Stomach (tissue), 9 donors: ENCODE results near the gene TMEM178B. TPM values are rescaled to one million over a fixed set of nuclear protein-coding genes. Genes with fewer than 3 reads are reported as not detected.
A peak's percentile ranks its signal among the peaks of the same experiment; 100 is the strongest.

Experiments
- DNase-seq, 2 donors: peaks; one replicate each; pipeline versions ENCODE4 v3.0.0 to v3.0.0-alpha.2; 2013 to 2019
- H3K27ac ChIP-seq, 5 donors: fragments of 200-600 bp in 4 of 5; sonication (generic) in 4 of 5; one replicate each; pipeline ENCODE4 v1.5.1; 2013 to 2019; ENCODE audit warnings: mild to moderate bottlenecking in 1 of 5, moderate library complexity in 1 of 5
- H3K27me3 ChIP-seq, 3 donors: fragments of 200-600 bp; sonication (generic); one replicate each; pipeline ENCODE4 v1.5.1; 2017 to 2019; ENCODE audit warnings: mixed run types in 1 of 3
- H3K36me3 ChIP-seq, 4 donors: fragments of 200-600 bp; sonication (generic); 1 replicate in 3 of 4; 2 replicates in 1 of 4; pipeline ENCODE4 v1.5.1; 2016 to 2019
- H3K4me1 ChIP-seq, 4 donors: fragments of 200-600 bp; sonication (generic); one replicate each; pipeline ENCODE4 v1.5.1; 2016 to 2019
- H3K4me3 ChIP-seq, 4 donors: fragments of 200-600 bp; sonication (generic) in 3 of 4; one replicate each; pipeline ENCODE4 v1.5.1; 2016 to 2019; ENCODE audit warnings: mild to moderate bottlenecking in 1 of 4
- H3K9me3 ChIP-seq, 4 donors: fragments of 200-600 bp; sonication (generic); one replicate each; pipeline ENCODE4 v1.5.1; 2016 to 2019
- CTCF ChIP-seq, 7 experiments: fragments of 450-650 bp in 4 of 7; fragments of 200-600 bp in 3 of 7; sonication (generic) in 3 of 7; IDR thresholded peaks; one replicate each; pipeline ENCODE4 v1.5.1; 2016 to 2019; ENCODE audit warnings: antibody characterized with exemption in 7 of 7, control low read depth in 2 of 7, mild to moderate bottlenecking in 1 of 7
- EP300 ChIP-seq: sonication (generic); formaldehyde crosslinking; IDR thresholded peaks from one replicate; pipeline ENCODE4 v1.6.1; 2017; ENCODE audit warnings: antibody characterized with exemption
- POLR2A ChIP-seq, 4 donors: fragments of 450-650 bp; IDR thresholded peaks; one replicate each; pipeline ENCODE4 v1.6.1; 2016; ENCODE audit warnings: antibody characterized with exemption in 4 of 4, control low read depth in 2 of 4, mild to moderate bottlenecking in 1 of 4, moderate library complexity in 1 of 4
- POLR2AphosphoS5 ChIP-seq, 3 donors: sonication (generic); formaldehyde crosslinking; IDR thresholded peaks; one replicate each; pipeline ENCODE4 v1.6.1; 2016; ENCODE audit warnings: antibody characterized with exemption in 3 of 3
- WGBS, 5 donors: extraction: QIAGEN DNeasy Blood & Tissue Kit in 3 of 5; methylation state at CpG; one replicate each; pipeline versions ENCODE4 v1.1.5 to v1.1.7; 2013 to 2018; 5-methylcytosine and 5-hydroxymethylcytosine counted together
- intact Hi-C: fragments of 100-400 bp; cut with DNase I; formaldehyde crosslinking; loops from one replicate; pipeline ENCODE4 v1.15.1; 2023; ENCODE audit warnings: low total_unique reads
- polyA plus RNA-seq, 3 donors: library from polyadenylated mRNA; stranded (reverse); fragments of 200-250 nt; gene quantifications; one replicate each; pipeline ENCODE4 v1.2.3, GENCODE V29; 2013
- total RNA-seq, 5 donors: library from RNA; depleted of rRNA; stranded (reverse); fragments of >200 nt; gene quantifications; one replicate each; pipeline versions ENCODE4 v1.1.0 to v1.2.3, GENCODE V29; 2014 to 2016
- donor health status: healthy with polysubstance abuse.
- donor health status: Bipolar disorder and iron deficiency.
- donor health status: healthy.

The TMEM178B gene
- total and polyA plus RNA-seq, 8 donors = under 0.01 to 1.7 (median 0.15) TPM; not detected in 3

- Histone ChIP-seq H3K27me3 (no peaks in the 10 kb centered on the region), H3K9me3 (no peaks in the 10 kb centered on the region), H3K27ac (no peak overlapping the region), H3K4me3 (no peak overlapping the region), H3K4me1 (no peaks in the 10 kb centered on the region), H3K36me3 (no peaks in the 10 kb centered on the region)
- intact Hi-C loops = no loop called here
- no peak for DNase-seq
- no peak for TF ChIP-seq CTCF (IDR thresholded peaks at IDR 0.05)
- TF ChIP-seq POLR2A (IDR thresholded peaks at IDR 0.05) = no peak
- TF ChIP-seq EP300 = no peak
- no peak for TF ChIP-seq POLR2AphosphoS5 (IDR thresholded peaks at IDR 0.05)
- 85 to 94% (median 90%) methylated on average over 4 of the region's 4 CpGs for WGBS, 5 donors
These were observed 337.3 kb downstream of the TMEM178B start for GRCh38 chr7:141411133-141411532.

GRCh38 chr7:141415999-141416398, 342.1 kb downstream of the TMEM178B start:
- Histone ChIP-seq H3K9me3 (no peaks in the 10 kb centered on the region), H3K27ac (no peak overlapping the region), H3K4me1 (no peaks in the 10 kb centered on the region), H3K36me3 (no peaks in the 10 kb centered on the region), H3K4me3 (no peak overlapping the region), H3K27me3 (no peaks in the 10 kb centered on the region)
- intact Hi-C loops = no loop called here
- TF ChIP-seq POLR2AphosphoS5 (IDR thresholded peaks at IDR 0.05) = no peak
- no peak for TF ChIP-seq POLR2A (IDR thresholded peaks at IDR 0.05)
- TF ChIP-seq CTCF (IDR thresholded peaks at IDR 0.05) = no peak
- no peak for TF ChIP-seq EP300
- WGBS, 5 donors = 58 to 91% (median 87%) methylated on average over 3 of the region's 3 CpGs
- DNase-seq = no peak

GRCh38 chr7:141416650-141417270, 342.9 kb downstream of the TMEM178B start:
- no peaks in the 10 kb centered on the region for H3K4me1 ChIP-seq

GRCh38 chr7:141417506-141417905, 343.6 kb downstream of the TMEM178B start:
- TF ChIP-seq CTCF (IDR thresholded peaks at IDR 0.05) = no peak
- TF ChIP-seq EP300 = no peak
- no peak for TF ChIP-seq POLR2AphosphoS5 (IDR thresholded peaks at IDR 0.05)
- TF ChIP-seq POLR2A (IDR thresholded peaks at IDR 0.05) = no peak
- no peak for DNase-seq
- H3K4me3 ChIP-seq = no peak overlapping the region
- H3K27me3 ChIP-seq = no peaks in the 10 kb centered on the region
- H3K27ac ChIP-seq = no peak overlapping the region
- 86 to 94% (median 91%) methylated on average over 4 of the region's 4 CpGs for WGBS, 5 donors
- H3K36me3 ChIP-seq = no peaks in the 10 kb centered on the region
- H3K9me3 ChIP-seq = no peaks in the 10 kb centered on the region
- intact Hi-C loops = no loop called here
- no peaks in the 10 kb centered on the region for H3K4me1 ChIP-seq

More at GRCh38 chr7:141416650-141417270, 342.9 kb downstream of the TMEM178B start:
- DNase-seq = peak in 1 of 2 donors; percentile 48
- Histone ChIP-seq H3K9me3 (no peaks in the 10 kb centered on the region), H3K27me3 (no peaks in the 10 kb centered on the region), H3K27ac (no peak overlapping the region), H3K36me3 (no peaks in the 10 kb centered on the region), H3K4me3 (no peak overlapping the region)
- 35 to 47% (median 45%) methylated on average over 9 of the region's 9 CpGs for whole genome bisulfite sequencing, 5 donors
- intact Hi-C loops = no loop called here
- no peak for TF ChIP-seq CTCF (IDR thresholded peaks at IDR 0.05)
- TF ChIP-seq EP300 = no peak
- no peak for TF ChIP-seq POLR2AphosphoS5 (IDR thresholded peaks at IDR 0.05)
- no peak for TF ChIP-seq POLR2A (IDR thresholded peaks at IDR 0.05)
